Tibial nerve (tissue), 4 donors: ENCODE results near the gene TOR3A. TPM values are rescaled to one million over a fixed set of nuclear protein-coding genes. Genes with fewer than 3 reads are reported as not detected.

ENCODE experiments used
- DNase-seq, 2 donors: peaks; one replicate each; pipeline ENCODE4 v3.0.0-alpha.2; 2019; ENCODE audit warnings: low spot score in 2 of 2
- H3K27ac ChIP-seq, 4 donors: fragments of 200-600 bp; sonication (generic) in 3 of 4; one replicate each; pipeline ENCODE4 v1.5.1; 2017 to 2019; ENCODE audit warnings: mild to moderate bottlenecking in 1 of 4
- H3K27me3 ChIP-seq, 2 donors: fragments of 200-600 bp; sonication (generic) in 1 of 2; one replicate each; pipeline versions ENCODE4 v1.5.1 to v1.6.0; 2017 to 2019
- H3K36me3 ChIP-seq, 3 donors: fragments of 200-600 bp; sonication (generic); one replicate each; pipeline ENCODE4 v1.5.1; 2018 to 2019
- H3K4me1 ChIP-seq, 4 donors: fragments of 200-600 bp; sonication (generic) in 3 of 4; one replicate each; pipeline ENCODE4 v1.5.1; 2017 to 2019
- H3K4me3 ChIP-seq, 4 donors: fragments of 200-600 bp; sonication (generic) in 3 of 4; one replicate each; pipeline ENCODE4 v1.5.1; 2017 to 2019; ENCODE audit warnings: mild to moderate bottlenecking in 1 of 4, moderate library complexity in 1 of 4
- H3K9me3 ChIP-seq, 4 donors: fragments of 200-600 bp; sonication (generic) in 3 of 4; one replicate each; pipeline ENCODE4 v1.5.1; 2017 to 2019
- EP300 ChIP-seq, 2 donors: sonication (generic); formaldehyde crosslinking; IDR thresholded peaks; one replicate each; pipeline ENCODE4 v1.6.1; 2017; ENCODE audit warnings: antibody characterized with exemption in 2 of 2, mild to moderate bottlenecking in 1 of 2
- POLR2A ChIP-seq, 2 donors: fragments of 450-650 bp; IDR thresholded peaks; one replicate each; pipeline ENCODE4 v1.6.1; 2017; ENCODE audit warnings: antibody characterized with exemption in 2 of 2, mild to moderate bottlenecking in 2 of 2, moderate library complexity in 2 of 2
- WGBS, 2 donors: methylation state at CpG; one replicate each; pipeline ENCODE4 v1.1.5; 2018; 5-methylcytosine and 5-hydroxymethylcytosine counted together
- total RNA-seq, 4 donors: library from RNA; depleted of rRNA; stranded (reverse); fragments of >200 nt; gene quantifications; one replicate each; pipeline ENCODE4 v1.1.0, GENCODE V29; 2016
- TF ChIP-seq, protein P1 (sequence below), 5 experiments: fragments of 200-600 bp in 3 of 5; fragments of 450-650 bp in 2 of 5; sonication (generic) in 3 of 5; IDR thresholded peaks; one replicate each; pipeline ENCODE4 v1.5.1; 2016 to 2019; ENCODE audit warnings: antibody characterized with exemption in 5 of 5, mild to moderate bottlenecking in 3 of 5, moderate library complexity in 2 of 5

TOR3A gene
- total RNA-seq, 4 donors from 2014 or later = 72.1 to 115 (median 83.3) TPM

GRCh38 chr1:179099891-179100290 is 18.0 kb downstream of the TOR3A start:
- peaks cover 0 to 53% (median 6%) of the 10 kb centered on the region in 3 donors for H3K36me3 ChIP-seq
- no peak overlapping the region for H3K27ac ChIP-seq
- WGBS, 2 donors = 54 to 73% methylated on average over 4 of the region's 4 CpGs
- no peak overlapping the region for H3K4me3 ChIP-seq
- H3K9me3 ChIP-seq = no peaks in the 10 kb centered on the region
- TF ChIP-seq EP300 (IDR thresholded peaks at IDR 0.05) = no peak
- TF ChIP-seq, protein P1, sequence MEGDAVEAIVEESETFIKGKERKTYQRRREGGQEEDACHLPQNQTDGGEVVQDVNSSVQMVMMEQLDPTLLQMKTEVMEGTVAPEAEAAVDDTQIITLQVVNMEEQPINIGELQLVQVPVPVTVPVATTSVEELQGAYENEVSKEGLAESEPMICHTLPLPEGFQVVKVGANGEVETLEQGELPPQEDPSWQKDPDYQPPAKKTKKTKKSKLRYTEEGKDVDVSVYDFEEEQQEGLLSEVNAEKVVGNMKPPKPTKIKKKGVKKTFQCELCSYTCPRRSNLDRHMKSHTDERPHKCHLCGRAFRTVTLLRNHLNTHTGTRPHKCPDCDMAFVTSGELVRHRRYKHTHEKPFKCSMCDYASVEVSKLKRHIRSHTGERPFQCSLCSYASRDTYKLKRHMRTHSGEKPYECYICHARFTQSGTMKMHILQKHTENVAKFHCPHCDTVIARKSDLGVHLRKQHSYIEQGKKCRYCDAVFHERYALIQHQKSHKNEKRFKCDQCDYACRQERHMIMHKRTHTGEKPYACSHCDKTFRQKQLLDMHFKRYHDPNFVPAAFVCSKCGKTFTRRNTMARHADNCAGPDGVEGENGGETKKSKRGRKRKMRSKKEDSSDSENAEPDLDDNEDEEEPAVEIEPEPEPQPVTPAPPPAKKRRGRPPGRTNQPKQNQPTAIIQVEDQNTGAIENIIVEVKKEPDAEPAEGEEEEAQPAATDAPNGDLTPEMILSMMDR (IDR thresholded peaks at IDR 0.05) = no peak
- no peak for TF ChIP-seq POLR2A (IDR thresholded peaks at IDR 0.05)
- no peaks in the 10 kb centered on the region for H3K4me1 ChIP-seq
- DNase-seq = no peak
- H3K27me3 ChIP-seq = no peaks in the 10 kb centered on the region

DNA sequence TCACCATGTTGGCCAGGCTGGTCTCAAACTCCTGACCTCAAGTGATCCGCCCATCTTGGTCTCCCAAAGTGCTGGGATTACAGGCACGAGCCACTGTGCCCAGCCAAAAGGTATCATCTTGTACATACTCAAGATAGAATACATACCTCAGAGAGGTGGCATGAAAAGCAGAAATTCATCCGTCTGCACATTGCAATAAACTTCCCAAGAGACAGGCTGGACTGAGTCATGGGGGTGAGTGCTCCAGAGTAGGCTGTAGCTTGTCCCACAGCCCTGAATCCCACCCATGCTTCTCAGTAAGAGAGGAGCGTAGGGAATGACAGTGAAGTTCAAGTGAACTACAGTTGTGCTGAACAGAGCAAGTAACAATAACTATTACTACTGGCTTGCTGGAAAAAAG is 19.7 kb downstream of the TOR3A start:
- Histone ChIP-seq H3K4me1 (peaks cover 0 to 8% (median 0%) of the 10 kb centered on the region in 4 donors), H3K36me3 (peaks cover 0 to 44% (median 0%) of the 10 kb centered on the region in 3 donors), H3K4me3 (no peak overlapping the region), H3K9me3 (no peaks in the 10 kb centered on the region), H3K27ac (no peak overlapping the region), H3K27me3 (no peaks in the 10 kb centered on the region)
- TF ChIP-seq POLR2A (IDR thresholded peaks at IDR 0.05) = no peak
- TF ChIP-seq, protein P1 (IDR thresholded peaks at IDR 0.05) = no peak
- TF ChIP-seq EP300 (IDR thresholded peaks at IDR 0.05) = no peak
- WGBS, 2 donors = 87 to 90% methylated on average over 4 of the region's 4 CpGs
- no peak for DNase-seq

GRCh38 chr1:179103999-179104398 is 22.1 kb downstream of the TOR3A start:
- no peak for DNase-seq
- Histone ChIP-seq H3K27ac (no peak overlapping the region), H3K4me3 (no peak overlapping the region), H3K9me3 (no peaks in the 10 kb centered on the region), H3K4me1 (peaks cover 0 to 10% (median 0%) of the 10 kb centered on the region in 4 donors), H3K36me3 (peaks cover 0 to 46% (median 0%) of the 10 kb centered on the region in 3 donors), H3K27me3 (no peaks in the 10 kb centered on the region)
- WGBS, 2 donors = 88 to 94% methylated on average over 1 of the region's 1 CpG
- TF ChIP-seq, protein P1 (IDR thresholded peaks at IDR 0.05) = no peak
- TF ChIP-seq EP300 (IDR thresholded peaks at IDR 0.05) (no peak), POLR2A (IDR thresholded peaks at IDR 0.05) (no peak)

DNA sequence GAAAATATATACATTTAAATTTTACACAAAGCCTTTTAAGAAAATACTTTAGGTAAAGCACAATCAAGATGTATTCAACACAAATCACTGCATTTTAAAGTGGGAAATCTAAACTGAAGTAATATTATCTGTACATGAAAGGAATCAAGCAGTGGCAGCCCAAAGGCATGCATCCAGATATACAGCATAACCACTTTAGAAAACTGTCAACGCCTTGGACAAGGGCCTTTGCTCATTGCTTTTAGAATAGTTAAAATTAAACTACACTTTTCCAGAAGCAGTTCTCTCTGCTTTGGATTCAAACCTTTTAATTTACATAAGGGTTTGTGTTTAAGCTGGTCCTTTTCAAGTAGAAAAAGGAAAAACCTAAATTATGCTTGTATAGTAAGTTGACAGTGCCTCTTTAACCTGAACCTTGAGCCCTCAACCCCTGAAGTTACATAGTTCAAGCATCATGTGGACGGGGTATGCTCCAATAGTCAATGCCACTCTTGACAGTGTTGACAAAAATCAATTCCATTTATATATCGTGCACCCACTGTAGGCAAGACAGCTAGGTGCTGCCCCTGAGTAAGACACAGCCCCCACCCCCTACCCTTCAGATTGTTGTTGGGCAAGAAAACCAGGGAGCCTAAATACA is 22.9 kb downstream of the TOR3A start:
- H3K36me3 ChIP-seq = peaks cover 0 to 53% (median 0%) of the 10 kb centered on the region in 3 donors
- 91 to 95% methylated on average over 3 of the region's 3 CpGs for WGBS, 2 donors

GRCh38 chr1:179105393-179105792 is 23.5 kb downstream of the TOR3A start:
- DNase-seq = no peak
- WGBS, 2 donors = 65 to 70% methylated on average over 7 of the region's 7 CpGs
- Histone ChIP-seq H3K36me3 (peaks cover 0 to 59% (median 0%) of the 10 kb centered on the region in 3 donors), H3K4me3 (no peak overlapping the region), H3K9me3 (no peaks in the 10 kb centered on the region), H3K4me1 (peaks cover 0 to 10% (median 0%) of the 10 kb centered on the region in 4 donors), H3K27me3 (no peaks in the 10 kb centered on the region), H3K27ac (no peak overlapping the region)
- TF ChIP-seq, protein P1 (IDR thresholded peaks at IDR 0.05) = peak in 1 of 5 experiments; percentile 10
- no peak for TF ChIP-seq POLR2A (IDR thresholded peaks at IDR 0.05)

More for the DNA sequence above, 22.9 kb downstream of the TOR3A start:
- no peaks in the 10 kb centered on the region for H3K9me3 ChIP-seq
- DNase-seq = no peak
- TF ChIP-seq POLR2A (IDR thresholded peaks at IDR 0.05) (no peak), EP300 (IDR thresholded peaks at IDR 0.05) (no peak)
- TF ChIP-seq, protein P1 (IDR thresholded peaks at IDR 0.05) = no peak
- no peak overlapping the region for H3K27ac ChIP-seq
- no peak overlapping the region for H3K4me3 ChIP-seq
- peaks cover 0 to 10% (median 0%) of the 10 kb centered on the region in 4 donors for H3K4me1 ChIP-seq
- H3K27me3 ChIP-seq = no peaks in the 10 kb centered on the region
